GM23338 (cell line): ENCODE measurements around the gene RNF19B. TPM values are rescaled to one million over a fixed set of nuclear protein-coding genes. Genes with fewer than 3 reads are reported as not detected.

Experiments used
- ATAC-seq: fragments of 200-7000 bp; cut with Tn5 transposase; 3 replicates; pipeline ENCODE4 v1.9.1; 2020
- DNase-seq: peaks from one replicate; pipeline ENCODE4 v3.0.0-alpha.2; 2015; ENCODE audit warnings: low spot score
- H2AFZ ChIP-seq: fragments of 200-600 bp; sonication (generic); 2 replicates; pipeline ENCODE4 v1.8.0; 2016; ENCODE audit warnings: antibody characterized with exemption, mild to moderate bottlenecking, moderate library complexity
- H3F3A ChIP-seq: fragments of 200-600 bp; sonication (generic); replicated peaks from 2 replicates; pipeline ENCODE4 v1.8.0; 2017; ENCODE audit warnings: antibody characterized with exemption, mixed run types, low read depth
- H3K27ac ChIP-seq: fragments of 200-600 bp; sonication (generic); 2 replicates; pipeline ENCODE4 v1.6.1; 2016; ENCODE audit warnings: low read depth
- H3K27me3 ChIP-seq: fragments of 200-600 bp; sonication (generic); 2 replicates; pipeline ENCODE4 v1.8.0; 2016; ENCODE audit warnings: mild to moderate bottlenecking, mixed run types, moderate library complexity; ENCODE audit not compliant: insufficient read depth
- H3K36me3 ChIP-seq: fragments of 200-600 bp; sonication (generic); 2 replicates; pipeline ENCODE4 v1.8.0; 2016; ENCODE audit warnings: mild to moderate bottlenecking; ENCODE audit not compliant: insufficient read depth
- H3K4me1 ChIP-seq: fragments of 200-600 bp; sonication (generic); 2 replicates; pipeline ENCODE4 v1.8.0; 2016; ENCODE audit warnings: mild to moderate bottlenecking, moderate library complexity; ENCODE audit not compliant: insufficient read depth
- H3K4me2 ChIP-seq: fragments of 200-600 bp; sonication (generic); 2 replicates; pipeline ENCODE4 v1.7.1; 2017; ENCODE audit warnings: mixed run types
- H3K4me3 ChIP-seq: fragments of 200-600 bp; sonication (generic); 2 replicates; pipeline ENCODE4 v1.6.1; 2016; ENCODE audit warnings: mixed run types
- H3K79me2 ChIP-seq: fragments of 200-600 bp; sonication (generic); replicated peaks from 2 replicates; pipeline ENCODE4 v1.8.0; 2017; ENCODE audit warnings: mild to moderate bottlenecking; ENCODE audit not compliant: insufficient read depth
- H3K9me2 ChIP-seq: fragments of 200-600 bp; sonication (generic); 2 replicates; pipeline ENCODE4 v1.8.0; 2017; ENCODE audit not compliant: insufficient read depth
- H4K20me1 ChIP-seq: fragments of 200-600 bp; sonication (generic); replicated peaks from 2 replicates; pipeline ENCODE4 v1.8.0; 2017; ENCODE audit warnings: mild to moderate bottlenecking; ENCODE audit not compliant: insufficient read depth
- H3K27ac Mint-ChIP-seq: 2 replicates; pipeline ENCODE4 v1.8.0; 2020; ENCODE audit warnings: inconsistent platforms, mild to moderate bottlenecking, moderate library complexity, mixed read lengths
- H3K27me3 Mint-ChIP-seq: 3 replicates; pipeline ENCODE4 v1.8.0; 2022; ENCODE audit warnings: low read depth, mild to moderate bottlenecking, moderate library complexity, mixed read lengths, inconsistent platforms; ENCODE audit not compliant: insufficient read depth, poor library complexity
- H3K36me3 Mint-ChIP-seq: 3 replicates; pipeline ENCODE4 v1.8.0; 2021; ENCODE audit warnings: low read depth, mild to moderate bottlenecking, inconsistent platforms, moderate library complexity, mixed read lengths
- H3K4me1 Mint-ChIP-seq: 3 replicates; pipeline ENCODE4 v1.8.0; 2020; ENCODE audit warnings: mild to moderate bottlenecking, inconsistent platforms, mixed read lengths
- H3K4me3 Mint-ChIP-seq: 3 replicates; pipeline ENCODE4 v1.8.0; 2021; ENCODE audit warnings: moderate library complexity, mild to moderate bottlenecking, inconsistent platforms, mixed read lengths
- H3K9me3 Mint-ChIP-seq: 3 replicates; pipeline ENCODE4 v1.8.0; 2020; ENCODE audit warnings: moderate library complexity, mild to moderate bottlenecking, inconsistent platforms, mixed read lengths
- CREB1 ChIP-seq: fragments of 250-450 bp; sonication (Bioruptor Pico); IDR thresholded peaks from 2 replicates; pipeline ENCODE4 v1.5.0; 2020; ENCODE audit warnings: low read depth, mild to moderate bottlenecking, moderate library complexity
- CTCF ChIP-seq, 2 experiments: fragments of 200-600 bp in 1 of 2; sonication (generic) in 1 of 2; conservative IDR thresholded peaks; 2 replicates each; pipeline versions ENCODE4 v1.5.1 to v1.6.1; 2016 to 2017; ENCODE audit warnings: antibody characterized with exemption in 2 of 2, low read depth in 2 of 2, mild to moderate bottlenecking in 2 of 2, moderate library complexity in 1 of 2
- EZH2 ChIP-seq: fragments of 200-600 bp; sonication (generic); IDR thresholded peaks from one replicate; pipeline ENCODE4 v1.8.0; 2017; ENCODE audit warnings: antibody characterized with exemption, mild to moderate bottlenecking, low read depth; ENCODE audit not compliant: unreplicated experiment
- EZH2phosphoT487 ChIP-seq: fragments of 200-600 bp; sonication (generic); IDR thresholded peaks from one replicate; pipeline ENCODE4 v1.8.1; 2018; ENCODE audit warnings: antibody characterized with exemption; ENCODE audit not compliant: unreplicated experiment
- REST ChIP-seq: IDR thresholded peaks from one replicate; pipeline ENCODE4 v1.6.1; 2018; ENCODE audit warnings: antibody characterized with exemption; ENCODE audit not compliant: unreplicated experiment
- ZNF114 ChIP-seq: fragments of 250-450 bp; sonication (Bioruptor Pico); IDR thresholded peaks from 2 replicates; pipeline ENCODE4 v1.5.0; 2020; ENCODE audit warnings: mild to moderate bottlenecking, moderate library complexity
- polyA plus RNA-seq: library from polyadenylated mRNA; unstranded; fragments of >200 nt; fragmentation: Nextera tagmentation; extraction: Ambion mirVana; gene quantifications from 2 replicates; pipeline ENCODE4 v1.2.1, GENCODE V29; 2016
- total RNA-seq: library from RNA; depleted of rRNA; stranded (reverse); fragments of >200 nt; shearing (Covaris generic); gene quantifications from 2 replicates; pipeline ENCODE4 v1.2.3, GENCODE V29; 2014

Gene RNF19B
- total and polyA plus RNA-seq, 2 experiments from 2014 or later: 2.9 to 11.9 TPM

GRCh38 chr1:33001282-33001681, 36.7 kb upstream of the RNF19B start:
- no peak overlapping the region for H3K4me3 ChIP-seq
- H3K36me3 Mint-ChIP-seq: no peaks in the 10 kb centered on the region

GRCh38 chr1:33000427-33001026, 35.9 kb upstream of the RNF19B start:
- Mint-ChIP-seq H3K27me3 (peaks cover 5% of the 10 kb centered on the region), H3K4me1 (peaks cover 19% of the 10 kb centered on the region), H3K4me3 (no peak overlapping the region), H3K36me3 (no peaks in the 10 kb centered on the region), H3K9me3 (no peaks in the 10 kb centered on the region), H3K27ac (no peak overlapping the region; the same call in 1 of the 2 replicates)
- Histone ChIP-seq H3K9me2 (no peaks in the 10 kb centered on the region; the same call in 1 of the 2 replicates), H3K4me3 (no peak overlapping the region), H3K27me3 (no peaks in the 10 kb centered on the region), H3K36me3 (no peaks in the 10 kb centered on the region), H3K27ac (no peak overlapping the region), H4K20me1 (0 out of 2 replicates have a peak, but pooled peaks cover 1% of the 10 kb centered on the region), H3K4me1 (0 out of 2 replicates have a peak, but pooled peaks cover 5% of the 10 kb centered on the region), H3F3A (no peaks in the 10 kb centered on the region; the same call in 1 of the 2 replicates), H2AFZ (no peak overlapping the region), H3K79me2 (no peaks in the 10 kb centered on the region), H3K4me2 (no peak overlapping the region)
- TF ChIP-seq CTCF (conservative IDR thresholded peaks at IDR 0.05; ENCODE audit: low read depth in 2 of 2) (no peak), CREB1 (CRISPR knock-in tag) (no peak), ZNF114 (no peak)
- ATAC-seq (peak; percentile 30; the same call in 2 of the 3 replicates), DNase-seq (no peak)

More at GRCh38 chr1:33001282-33001681, 36.7 kb upstream of the RNF19B start:
- peaks cover 2% of the 10 kb centered on the region for H3K27me3 Mint-ChIP-seq
- TF ChIP-seq CTCF (conservative IDR thresholded peaks at IDR 0.05; ENCODE audit: low read depth in 2 of 2): peak; percentile 45 to 50
- no peak for TF ChIP-seq ZNF114
- H2AFZ ChIP-seq: no peak overlapping the region
- H3K4me3 Mint-ChIP-seq: no peak overlapping the region
- H3F3A ChIP-seq: no peaks in the 10 kb centered on the region; the same call in 1 of the 2 replicates
- no peak overlapping the region for H3K27ac ChIP-seq
- no peaks in the 10 kb centered on the region for H3K79me2 ChIP-seq
- H3K9me3 Mint-ChIP-seq: no peaks in the 10 kb centered on the region
- no peak overlapping the region for H3K27ac Mint-ChIP-seq
- H3K9me2 ChIP-seq: no peaks in the 10 kb centered on the region; the same call in 1 of the 2 replicates
- no peaks in the 10 kb centered on the region for H3K36me3 ChIP-seq
- peaks cover 6% of the 10 kb centered on the region; the same call in 1 of the 2 replicates for H4K20me1 ChIP-seq
- ATAC-seq (peak; percentile 70), DNase-seq (peak; percentile 66)
- no peak overlapping the region for H3K4me2 ChIP-seq
- no peaks in the 10 kb centered on the region for H3K27me3 ChIP-seq
- peaks cover 25% of the 10 kb centered on the region for H3K4me1 Mint-ChIP-seq
- H3K4me1 ChIP-seq: peaks cover 7% of the 10 kb centered on the region

- Histone ChIP-seq H3K4me1 (0 out of 2 replicates have a peak, but pooled peaks cover 5% of the 10 kb centered on the region), H4K20me1 (no peaks in the 10 kb centered on the region), H3K4me2 (no peak overlapping the region), H3K27me3 (no peaks in the 10 kb centered on the region), H3K79me2 (no peaks in the 10 kb centered on the region), H3K27ac (no peak overlapping the region), H2AFZ (no peak overlapping the region), H3K36me3 (no peaks in the 10 kb centered on the region), H3K4me3 (no peak overlapping the region), H3F3A (no peaks in the 10 kb centered on the region; the same call in 1 of the 2 replicates), H3K9me2 (no peaks in the 10 kb centered on the region)
- DNase-seq: no peak
- TF ChIP-seq EZH2phosphoT487 (no peak), REST (no peak), CREB1 (CRISPR knock-in tag) (no peak), EZH2 (no peak)
- ATAC-seq: no peak
- H3K27me3 Mint-ChIP-seq: peaks cover 8% of the 10 kb centered on the region
- H3K4me1 Mint-ChIP-seq: peaks cover 18% of the 10 kb centered on the region
- H3K9me3 Mint-ChIP-seq: no peaks in the 10 kb centered on the region
- no peak overlapping the region for H3K4me3 Mint-ChIP-seq
- no peak overlapping the region for H3K27ac Mint-ChIP-seq
- H3K36me3 Mint-ChIP-seq: no peaks in the 10 kb centered on the region
These were observed 34.4 kb upstream of the RNF19B start for GRCh38 chr1:32998997-32999396.
